Measurements from ENCODE around the gene TET3.

DNA sequence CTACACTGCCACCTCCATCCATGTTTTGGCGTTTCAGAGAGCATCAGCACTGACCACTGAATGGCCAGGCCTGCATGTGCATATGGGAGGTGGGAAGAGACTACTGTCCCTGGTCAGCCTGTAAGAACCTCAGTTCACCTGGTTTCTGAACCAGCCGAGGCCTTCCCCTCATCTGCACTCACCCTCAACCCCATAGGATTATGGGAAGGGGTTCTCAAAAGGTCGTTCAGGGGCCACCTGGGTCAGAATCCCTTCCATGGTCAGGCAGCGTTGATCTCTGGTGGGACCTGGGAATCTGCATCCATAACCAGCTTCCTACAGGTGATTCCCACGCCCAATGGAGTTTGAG is 36.7 kb downstream of the TET3 start:
- TF ChIP-seq, protein P1, sequence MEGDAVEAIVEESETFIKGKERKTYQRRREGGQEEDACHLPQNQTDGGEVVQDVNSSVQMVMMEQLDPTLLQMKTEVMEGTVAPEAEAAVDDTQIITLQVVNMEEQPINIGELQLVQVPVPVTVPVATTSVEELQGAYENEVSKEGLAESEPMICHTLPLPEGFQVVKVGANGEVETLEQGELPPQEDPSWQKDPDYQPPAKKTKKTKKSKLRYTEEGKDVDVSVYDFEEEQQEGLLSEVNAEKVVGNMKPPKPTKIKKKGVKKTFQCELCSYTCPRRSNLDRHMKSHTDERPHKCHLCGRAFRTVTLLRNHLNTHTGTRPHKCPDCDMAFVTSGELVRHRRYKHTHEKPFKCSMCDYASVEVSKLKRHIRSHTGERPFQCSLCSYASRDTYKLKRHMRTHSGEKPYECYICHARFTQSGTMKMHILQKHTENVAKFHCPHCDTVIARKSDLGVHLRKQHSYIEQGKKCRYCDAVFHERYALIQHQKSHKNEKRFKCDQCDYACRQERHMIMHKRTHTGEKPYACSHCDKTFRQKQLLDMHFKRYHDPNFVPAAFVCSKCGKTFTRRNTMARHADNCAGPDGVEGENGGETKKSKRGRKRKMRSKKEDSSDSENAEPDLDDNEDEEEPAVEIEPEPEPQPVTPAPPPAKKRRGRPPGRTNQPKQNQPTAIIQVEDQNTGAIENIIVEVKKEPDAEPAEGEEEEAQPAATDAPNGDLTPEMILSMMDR (IDR thresholded peaks at IDR 0.05), result no peak
- TF ChIP-seq POLR2A (IDR thresholded peaks at IDR 0.05), result no peak

All from tibial nerve (tissue), 3 donors.